ENCODE data around the gene PSAP. TPM values are rescaled to one million over a fixed set of nuclear protein-coding genes. Genes with fewer than 3 reads are reported as not detected.
"Not testable (repeated sequence)": the region's sequence is repeated elsewhere in the genome, so short reads cannot be mapped to it uniquely, and the experiment has no call there.

Gene PSAP
- total RNA-seq, result 100 to 1,000 TPM; 144 to 153 TPM

DNA sequence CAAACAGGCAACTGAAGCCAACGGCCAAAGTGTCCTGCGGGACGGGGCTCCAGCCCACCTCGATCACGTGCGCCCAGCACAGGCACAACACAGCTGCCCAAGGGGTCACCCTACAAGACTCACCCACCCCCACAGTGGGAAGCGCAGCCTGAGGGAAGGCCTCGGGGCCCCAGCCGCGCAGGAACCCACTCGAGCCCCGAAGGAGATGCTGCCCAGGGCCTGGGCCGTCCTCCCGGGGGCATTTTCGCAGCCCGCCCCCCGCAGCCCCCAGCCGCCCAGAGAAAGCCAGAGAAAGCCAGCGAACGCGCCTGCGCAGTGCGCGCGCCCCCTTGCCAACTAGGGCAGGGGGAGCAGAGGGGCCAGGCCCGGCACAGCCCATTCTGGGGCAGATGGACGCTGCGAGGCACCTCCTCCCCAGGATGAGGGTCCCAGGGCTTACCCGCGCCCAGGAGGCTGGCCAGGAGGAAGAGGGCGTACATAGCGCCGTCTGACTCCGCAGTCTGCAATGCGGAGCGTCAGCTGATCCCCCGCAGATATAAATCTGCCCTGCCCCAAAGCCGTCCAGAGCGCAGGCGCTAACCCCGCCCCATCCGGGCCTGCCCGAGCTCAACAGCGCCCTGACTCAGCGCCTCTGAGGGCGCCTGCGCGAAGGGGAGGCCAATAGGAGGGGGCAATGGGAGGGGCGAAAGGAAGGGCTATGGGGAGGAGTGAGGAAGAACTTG lies at the start of gene PSAP:
Gene PSAP (minus strand): TSS at position 509 of the 722 bp plus-strand sequence. CDS start 30 bp downstream, at position 479.
- H3K36me3 Mint-ChIP-seq (ENCODE audit: low read depth), result peaks cover 10% of the 10 kb centered on the region
- peak within 1 kb of the TSS; percentile 91 for H3K27ac Mint-ChIP-seq
- H3K4me1 Mint-ChIP-seq, result peaks cover 49% of the 10 kb centered on the region
- no peaks in the 10 kb centered on the region for H3K27me3 Mint-ChIP-seq
- H3K9me3 Mint-ChIP-seq, result no peaks in the 10 kb centered on the region
- ChIA-PET POLR2A (interaction anchor here (0.5 to 0.7 kb wide), 2 partner anchors 95 to 399 kb away, joined by 3 to 5 read pairs; no protein-coding TSS in a partner anchor), CTCF (interaction anchor here (0.5 to 1.6 kb wide), 8 partner anchors 10 to 261 kb away, joined by 3 to 9 read pairs (median 3); partner anchors contain the start of gene VSIR)
- peak; percentile 98 for DNase-seq
- H3K4me3 Mint-ChIP-seq, result peak within 1 kb of the TSS; percentile 94

DNA sequence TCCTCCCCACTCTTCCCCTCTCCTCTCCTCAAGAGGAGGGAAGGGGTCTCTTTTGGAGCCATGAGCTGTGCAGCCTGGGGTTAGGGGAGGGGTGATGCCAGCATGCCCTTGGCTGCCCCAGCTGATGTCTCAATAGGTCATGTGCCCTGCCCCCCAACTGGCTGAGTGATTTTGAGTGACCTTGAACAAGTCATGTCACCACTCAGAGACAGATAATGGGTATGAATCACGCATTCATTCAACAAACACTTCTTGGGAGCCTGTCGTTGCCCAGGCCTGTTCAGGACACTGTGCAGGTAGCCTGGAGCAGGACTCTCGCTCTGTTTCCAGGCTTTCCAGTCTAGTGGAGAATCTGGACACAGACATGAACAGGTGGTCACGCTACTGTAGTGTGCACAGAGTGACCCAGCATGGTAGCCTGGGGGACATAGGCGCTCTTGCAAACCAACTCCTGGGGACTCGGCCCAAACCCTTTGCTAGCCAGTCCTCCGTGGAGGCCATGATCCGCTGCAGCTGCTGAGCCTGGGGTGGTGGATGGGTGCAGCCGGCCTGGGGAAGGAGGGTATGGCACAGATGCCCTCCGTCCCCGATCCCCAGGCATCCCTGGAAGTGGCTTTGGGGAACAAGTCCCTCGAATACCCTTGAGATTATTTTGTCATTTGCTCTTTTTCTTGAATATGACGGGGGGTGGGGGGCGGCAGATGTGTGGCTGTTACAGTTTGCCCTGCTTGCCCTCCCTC lies 49.6 kb upstream of the PSAP start:
- ChIA-PET CTCF (no interaction called here), POLR2A (no interaction called here)
- no peak for DNase-seq
- H3K4me3 Mint-ChIP-seq, result no peak overlapping the region
- no peaks in the 10 kb centered on the region for H3K27me3 Mint-ChIP-seq
- peaks cover 1% of the 10 kb centered on the region for H3K36me3 Mint-ChIP-seq (ENCODE audit: low read depth)
- H3K4me1 Mint-ChIP-seq, result peaks cover 14% of the 10 kb centered on the region
- no peaks in the 10 kb centered on the region for H3K9me3 Mint-ChIP-seq
- H3K27ac Mint-ChIP-seq, result no peak overlapping the region

DNA sequence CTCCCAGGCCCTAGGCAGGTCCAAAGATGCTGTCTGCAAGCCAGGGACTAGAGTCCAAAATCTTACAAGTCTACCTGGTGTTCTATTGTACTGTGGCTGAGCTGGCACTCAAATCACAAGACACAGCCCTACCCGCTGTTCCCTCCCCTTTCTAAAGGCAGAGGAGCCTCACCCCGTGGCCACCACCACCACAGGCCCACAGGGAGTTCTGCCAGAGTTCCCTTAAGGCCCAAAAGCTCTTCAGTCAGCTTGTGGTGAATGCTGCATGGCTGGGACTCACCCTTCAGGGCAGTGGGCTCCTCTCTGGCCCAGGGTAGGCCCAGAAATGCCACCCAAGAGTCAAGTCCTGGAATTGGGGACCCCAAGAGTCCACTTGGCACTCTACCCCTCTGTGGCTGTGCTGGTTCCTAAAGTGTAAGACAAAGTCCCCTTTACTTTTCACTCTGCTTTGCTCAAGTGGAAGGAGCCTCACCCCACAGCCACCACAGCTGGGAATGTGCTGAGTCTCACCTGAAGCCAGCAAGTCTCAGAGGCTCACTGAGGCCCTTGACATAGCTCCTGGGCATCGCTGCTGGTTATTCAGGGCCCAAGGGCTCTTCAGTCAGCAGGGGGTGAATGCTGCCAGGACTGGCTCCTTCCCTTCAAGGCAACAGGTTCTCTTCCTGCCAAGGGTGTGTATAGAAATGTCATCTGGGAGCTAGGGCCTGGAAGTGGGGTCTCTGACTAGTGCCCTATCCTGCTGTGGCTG lies 48.8 kb upstream of the PSAP start:
- CTCF ChIA-PET, result interaction anchor here (0.6 to 4.5 kb wide), 2 partner anchors 149 to 318 kb away, joined by 3 to 17 read pairs; no protein-coding TSS in a partner anchor
- no peak for DNase-seq
- Mint-ChIP-seq H3K36me3 (ENCODE audit: low read depth) (peaks cover 1% of the 10 kb centered on the region), H3K9me3 (no peaks in the 10 kb centered on the region), H3K27me3 (no peaks in the 10 kb centered on the region), H3K27ac (no peak overlapping the region), H3K4me1 (peaks cover 14% of the 10 kb centered on the region), H3K4me3 (no peak overlapping the region)
- POLR2A ChIA-PET, result no interaction called here

DNA sequence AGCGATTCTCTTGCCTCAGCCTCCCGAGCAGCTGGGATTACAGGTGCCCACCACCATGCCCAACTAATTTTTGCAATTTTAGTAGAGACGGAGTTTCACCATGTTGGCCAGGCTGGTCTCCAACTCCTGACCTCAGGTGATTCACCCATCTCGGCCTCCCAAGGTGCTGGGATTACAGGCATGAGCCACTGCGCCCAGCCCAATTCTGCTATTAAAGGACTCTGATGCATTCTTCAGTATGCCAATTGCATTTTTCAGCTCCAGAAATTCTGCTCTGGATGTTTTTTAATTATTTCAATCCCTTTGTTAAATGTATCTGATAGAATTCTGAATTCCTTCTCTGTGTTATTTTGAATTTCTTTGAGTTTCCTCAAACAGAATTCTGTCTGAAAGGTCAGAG lies 47.3 kb upstream of the PSAP start:
- CTCF ChIA-PET, result interaction anchor here (1.1 to 4.5 kb wide), 4 partner anchors 10 to 150 kb away, joined by 3 to 17 read pairs (median 4); partner anchors contain the start of gene VSIR
- H3K4me3 Mint-ChIP-seq; DNase-seq; H3K36me3 Mint-ChIP-seq (ENCODE audit: low read depth); H3K9me3 Mint-ChIP-seq; POLR2A ChIA-PET; H3K27me3 Mint-ChIP-seq; H3K27ac Mint-ChIP-seq: not testable (repeated sequence)
- peaks cover 14% of the 10 kb centered on the region for H3K4me1 Mint-ChIP-seq

DNA sequence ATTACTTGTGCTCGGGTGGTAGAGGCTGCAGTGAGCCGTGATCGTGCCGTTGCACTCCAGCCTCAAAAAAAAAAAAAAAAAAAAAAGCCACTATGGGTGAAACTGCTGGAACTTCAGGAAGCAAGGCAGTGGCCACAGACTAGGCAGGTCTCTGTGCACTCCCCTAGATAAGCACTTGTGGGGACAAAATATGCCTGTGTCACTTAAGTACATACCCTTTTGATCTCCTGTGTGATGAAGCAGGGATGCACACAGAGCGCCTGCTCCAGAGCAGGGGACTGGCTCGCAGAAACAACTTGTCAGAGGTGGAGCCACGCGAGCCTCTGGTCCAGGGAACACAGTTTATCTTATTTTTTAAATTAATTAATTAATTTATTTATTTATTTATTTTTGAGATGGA lies 42.9 kb upstream of the PSAP start:
- Mint-ChIP-seq H3K4me3 (no peak overlapping the region), H3K27me3 (peaks cover 10% of the 10 kb centered on the region), H3K36me3 (ENCODE audit: low read depth) (peaks cover 1% of the 10 kb centered on the region), H3K27ac (no peak overlapping the region), H3K9me3 (no peaks in the 10 kb centered on the region), H3K4me1 (peaks cover 24% of the 10 kb centered on the region)
- DNase-seq, result no peak
- ChIA-PET CTCF (interaction anchor here (0.7 kb wide), 1 partner anchor 345 kb away, joined by 3 read pairs; no protein-coding TSS in a partner anchor), POLR2A (no interaction called here)

DNA sequence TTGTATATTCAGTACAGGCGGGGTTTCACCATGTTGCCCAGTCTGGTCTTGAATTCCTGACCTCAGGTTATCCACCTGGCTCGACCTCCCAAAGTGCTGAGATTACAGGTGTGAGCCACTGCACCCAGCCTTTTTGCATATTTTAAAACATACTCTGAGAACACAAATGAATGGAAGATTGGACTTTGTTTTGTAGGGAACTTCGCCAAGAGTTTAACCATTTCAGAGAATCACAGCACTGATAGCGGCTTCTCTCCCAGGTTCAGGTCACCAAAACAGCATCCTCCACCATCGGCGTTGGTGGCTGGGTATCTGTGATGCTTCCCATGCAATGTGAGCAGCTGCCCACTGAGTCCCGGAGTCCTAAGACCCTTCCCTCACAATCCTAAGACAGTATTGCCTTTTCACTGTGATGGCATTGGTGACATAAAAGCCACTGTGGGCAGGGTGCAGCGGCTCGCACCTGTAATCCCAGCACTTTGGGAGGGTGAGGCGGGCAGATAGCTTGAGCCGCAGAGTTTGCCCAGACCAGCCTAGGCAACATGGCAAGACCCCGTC lies 42.3 kb upstream of the PSAP start:
- DNase-seq, result no peak
- H3K36me3 Mint-ChIP-seq (ENCODE audit: low read depth), result no peaks in the 10 kb centered on the region

DNA sequence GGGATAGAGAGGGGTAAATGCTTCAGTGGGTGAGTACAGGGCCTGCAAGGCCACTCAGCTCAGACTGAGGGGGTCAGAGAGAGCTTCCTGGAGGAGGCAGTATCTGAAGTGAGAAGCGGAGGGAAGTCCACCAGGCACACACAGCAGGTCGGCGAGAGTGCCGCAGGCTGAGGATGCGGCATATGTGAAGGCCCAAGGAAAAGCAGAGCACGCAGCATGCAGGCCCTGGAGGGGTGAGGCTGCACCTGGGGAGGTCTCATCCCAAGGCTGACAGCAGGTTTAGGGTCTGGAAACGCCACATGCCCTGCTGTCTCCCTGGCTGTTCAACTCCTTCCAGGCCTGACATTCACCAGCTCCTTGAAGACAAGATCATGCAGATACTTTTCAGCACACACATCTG lies 40.4 kb upstream of the PSAP start:
- POLR2A ChIA-PET, result no interaction called here

More for the DNA sequence above, 42.3 kb upstream of the PSAP start:
- no peaks in the 10 kb centered on the region for H3K9me3 Mint-ChIP-seq
- ChIA-PET POLR2A (no interaction called here), CTCF (interaction anchor here (0.7 kb wide), 1 partner anchor 345 kb away, joined by 3 read pairs; no protein-coding TSS in a partner anchor)
- H3K27ac Mint-ChIP-seq, result no peak overlapping the region
- peaks cover 28% of the 10 kb centered on the region for H3K4me1 Mint-ChIP-seq
- no peak overlapping the region for H3K4me3 Mint-ChIP-seq
- peaks cover 15% of the 10 kb centered on the region for H3K27me3 Mint-ChIP-seq

DNA sequence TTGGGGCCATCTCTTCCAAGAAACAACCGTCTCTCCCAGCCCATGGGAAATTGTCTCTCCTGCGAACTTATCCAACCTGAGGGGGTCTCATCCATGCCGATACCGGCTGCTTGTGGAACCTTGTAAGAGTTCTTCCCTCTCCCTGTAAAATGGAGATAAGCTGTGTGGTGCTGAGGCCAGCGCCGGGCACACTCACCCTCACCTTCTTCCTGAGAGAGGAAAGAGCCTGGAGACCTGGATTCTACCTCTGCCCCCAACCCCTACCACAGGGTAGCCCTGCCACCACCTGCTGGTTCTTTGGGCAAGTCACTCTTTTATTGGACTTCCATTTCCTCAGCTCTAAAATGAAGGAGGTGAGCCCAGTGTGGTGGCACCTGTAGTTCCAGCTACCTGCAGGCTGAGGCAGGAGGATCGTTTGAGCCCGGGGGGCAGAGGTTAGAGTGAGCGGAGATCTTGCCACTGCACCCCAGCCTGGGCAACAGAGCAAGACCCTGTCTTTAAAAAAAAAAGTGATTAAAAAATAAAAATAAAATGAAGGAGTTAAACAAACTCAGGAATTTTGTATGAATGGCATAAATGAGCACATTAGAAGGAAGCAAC lies 38.4 kb upstream of the PSAP start:
- POLR2A ChIA-PET, result no interaction called here
- CTCF ChIA-PET, result no interaction called here
- peaks cover 17% of the 10 kb centered on the region for H3K4me1 Mint-ChIP-seq
- peak overlapping the region; percentile 83 for H3K27ac Mint-ChIP-seq
- no peaks in the 10 kb centered on the region for H3K36me3 Mint-ChIP-seq (ENCODE audit: low read depth)
- H3K27me3 Mint-ChIP-seq, result peaks cover 15% of the 10 kb centered on the region
- no peak for DNase-seq
- no peaks in the 10 kb centered on the region for H3K9me3 Mint-ChIP-seq
- H3K4me3 Mint-ChIP-seq, result peak overlapping the region; percentile 76

More for the DNA sequence above, 40.4 kb upstream of the PSAP start:
- CTCF ChIA-PET, result interaction anchor here (0.5 to 0.6 kb wide), 2 partner anchors 65 to 227 kb away, joined by 3 to 5 read pairs; no protein-coding TSS in a partner anchor
- peaks cover 15% of the 10 kb centered on the region for H3K27me3 Mint-ChIP-seq
- H3K36me3 Mint-ChIP-seq (ENCODE audit: low read depth), result no peaks in the 10 kb centered on the region
- H3K4me1 Mint-ChIP-seq, result peaks cover 17% of the 10 kb centered on the region
- no peaks in the 10 kb centered on the region for H3K9me3 Mint-ChIP-seq
- DNase-seq, result no peak
- H3K27ac Mint-ChIP-seq, result no peak overlapping the region
- H3K4me3 Mint-ChIP-seq, result no peak overlapping the region

DNA sequence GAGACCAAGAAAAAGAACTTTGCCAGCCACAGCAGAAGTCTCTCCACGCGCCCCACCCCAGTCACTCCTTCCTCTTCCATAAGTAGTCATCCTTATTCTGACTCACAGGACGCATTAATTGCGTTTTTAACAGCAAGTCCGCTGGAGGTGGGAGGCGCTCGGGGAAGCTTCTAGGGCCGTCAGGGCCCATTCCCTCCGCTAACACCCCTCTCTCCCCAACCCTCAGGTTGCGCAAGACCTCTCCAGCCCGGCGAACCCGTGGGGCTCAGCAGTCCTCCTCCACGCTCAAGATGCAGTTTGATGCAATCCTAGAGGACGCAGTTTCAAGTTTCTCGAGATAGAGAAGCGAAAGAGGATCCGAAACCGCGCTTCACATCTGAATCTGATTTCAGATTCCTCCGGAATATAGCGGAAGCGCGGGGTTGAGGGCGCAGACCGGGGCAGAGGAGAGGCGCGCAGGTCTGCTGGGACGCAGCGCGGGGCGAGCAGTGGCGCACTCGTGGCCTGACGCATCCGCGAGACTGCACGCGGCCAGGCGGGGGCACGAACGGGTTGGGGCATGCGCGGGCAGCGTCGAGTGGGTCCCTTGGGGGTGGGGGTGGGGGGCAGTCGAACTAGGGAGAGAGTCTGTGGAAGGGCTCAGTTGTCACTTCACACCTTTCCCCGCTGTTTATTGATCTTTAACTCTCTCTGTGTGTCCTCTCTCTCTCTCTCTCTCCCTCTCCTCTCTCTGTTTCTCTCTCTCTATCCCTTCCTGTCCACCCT lies 37.8 kb upstream of the PSAP start:
- Mint-ChIP-seq H3K4me1 (peaks cover 17% of the 10 kb centered on the region), H3K36me3 (ENCODE audit: low read depth) (no peaks in the 10 kb centered on the region), H3K27ac (peak overlapping the region; percentile 83), H3K4me3 (peak overlapping the region; percentile 76), H3K27me3 (peaks cover 14% of the 10 kb centered on the region), H3K9me3 (no peaks in the 10 kb centered on the region)
- peak; percentile 69 for DNase-seq
- ChIA-PET CTCF (interaction anchor here (0.6 to 0.7 kb wide), 2 partner anchors 179 to 206 kb away, joined by 3 read pairs; no protein-coding TSS in a partner anchor), POLR2A (no interaction called here)

DNA sequence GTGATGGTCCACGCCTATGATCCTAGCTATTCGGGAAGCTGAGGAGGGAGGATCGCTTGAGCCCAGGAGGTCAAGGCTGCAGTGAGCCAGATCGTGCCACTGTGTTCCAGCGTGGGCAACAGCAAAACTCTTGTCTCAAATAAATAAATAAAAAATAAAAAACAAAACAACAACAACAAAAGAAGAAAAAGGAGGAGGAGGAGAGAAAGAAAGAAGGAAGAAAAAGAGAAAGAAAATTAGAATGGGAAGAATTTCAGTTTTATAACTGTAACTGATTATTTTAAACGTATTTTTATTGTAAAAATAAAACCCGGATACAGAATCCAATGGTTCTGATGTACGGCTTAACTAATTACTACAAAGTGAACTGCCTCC lies 37.2 kb upstream of the PSAP start:
- Mint-ChIP-seq H3K36me3 (ENCODE audit: low read depth) (no peaks in the 10 kb centered on the region), H3K4me3 (peak overlapping the region; percentile 76), H3K9me3 (no peaks in the 10 kb centered on the region), H3K4me1 (peaks cover 21% of the 10 kb centered on the region), H3K27me3 (peaks cover 14% of the 10 kb centered on the region), H3K27ac (peak overlapping the region; percentile 83)
- ChIA-PET POLR2A (no interaction called here), CTCF (interaction anchor here (0.6 to 0.7 kb wide), 3 partner anchors 10 to 205 kb away, joined by 3 read pairs; no protein-coding TSS in a partner anchor)
- DNase-seq, result no peak

DNA sequence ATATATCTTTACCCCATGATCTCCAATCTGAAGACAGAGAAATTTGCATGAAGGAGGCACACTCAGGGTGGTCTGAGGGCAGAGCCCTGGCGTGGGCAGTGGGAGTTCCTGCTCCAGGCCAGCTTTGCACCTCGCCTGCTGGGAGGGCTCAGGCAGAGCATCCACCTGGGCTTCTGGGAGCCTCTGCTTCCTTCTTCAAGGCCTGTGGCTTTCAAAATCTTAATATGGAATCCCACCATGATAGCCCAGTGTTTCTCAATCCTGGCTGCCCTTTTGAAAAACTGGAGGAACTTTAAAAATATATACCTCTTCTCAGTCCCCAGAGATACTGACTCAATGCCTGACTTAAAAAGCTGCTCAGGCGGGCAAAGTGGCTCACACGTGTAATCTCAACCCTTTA lies 36.7 kb upstream of the PSAP start:
- ChIA-PET CTCF (interaction anchor here (0.7 kb wide), 2 partner anchors 11 to 205 kb away, joined by 3 read pairs; no protein-coding TSS in a partner anchor), POLR2A (no interaction called here)
- Mint-ChIP-seq H3K9me3 (no peaks in the 10 kb centered on the region), H3K36me3 (ENCODE audit: low read depth) (no peaks in the 10 kb centered on the region), H3K4me3 (no peak overlapping the region), H3K27me3 (peaks cover 14% of the 10 kb centered on the region), H3K27ac (no peak overlapping the region), H3K4me1 (peaks cover 26% of the 10 kb centered on the region)
- DNase-seq, result no peak

Data from activated CD4-positive, alpha-beta T cell treated with anti-CD3 and anti-CD28 coated beads, Interleukin-2, amount 10 ng/mL, durations not matched to agents 7 days and 5 days (primary cell).